BJ (cell line): ENCODE results near the gene HDDC3. TPM values are rescaled to one million over a fixed set of nuclear protein-coding genes. Genes with fewer than 3 reads are reported as not detected.

Experiments
- CTCF ChIA-PET: fragments of 350-600 bp; formaldehyde crosslinking; extraction: SDS; loops from one replicate; lab custom pipeline; 2021; ENCODE audit warnings: antibody characterized with exemption, inconsistent platforms; lab: Yijun Ruan, JAX
- POLR2A ChIA-PET: fragments of 300-600 bp; sonication (Branson Sonifier 250); formaldehyde crosslinking; extraction: SDS; loops from one replicate; lab custom pipeline; 2021; ENCODE audit warnings: antibody characterized with exemption; lab: Charles Lee
- DNase-seq: peaks from one replicate; pipeline ENCODE4 v3.0.0-alpha.2; 2011; ENCODE audit warnings: low read depth
- H3K27me3 ChIP-seq: 2 replicates; pipeline ENCODE4 v1.6.0; 2011; ENCODE audit warnings: low read length; ENCODE audit not compliant: control insufficient read depth, insufficient read depth
- H3K36me3 ChIP-seq: 2 replicates; pipeline ENCODE4 v1.5.1; 2011; ENCODE audit warnings: low read length; ENCODE audit not compliant: control insufficient read depth, insufficient read depth
- H3K4me3 ChIP-seq: 2 replicates; pipeline ENCODE4 v1.5.1; 2011; ENCODE audit warnings: low read depth, mild to moderate bottlenecking, control low read depth, low read length
- CTCF ChIP-seq: IDR thresholded peaks from 2 replicates; pipeline ENCODE4 v1.5.1; 2011; ENCODE audit warnings: low read depth, mild to moderate bottlenecking, control low read depth, inconsistent platforms, low read length, moderate library complexity; ENCODE audit not compliant: insufficient read depth
- polyA plus RNA-seq: library from polyadenylated mRNA; depleted of rRNA; stranded (reverse); fragments of >200 nt; gene quantifications from 2 replicates; pipeline ENCODE4 v1.2.3, GENCODE V29; 2011

Gene HDDC3
- polyA plus RNA-seq, 1 experiment: 12.3 TPM

- Histone ChIP-seq H3K27me3 (no peaks in the 10 kb centered on the region), H3K36me3 (peaks cover 2% of the 10 kb centered on the region), H3K4me3 (no peak overlapping the region)
- DNase-seq: no peak
- POLR2A ChIA-PET: no interaction called here
- no peak for TF ChIP-seq CTCF
- CTCF ChIA-PET: interaction anchor here (1.0 kb wide), 1 partner anchor 15 kb away, joined by 9 read pairs; no protein-coding TSS in a partner anchor
These were observed 39.8 kb upstream of the HDDC3 start for GRCh38 chr15:90972133-90972532.

- no peak for DNase-seq
- no peak overlapping the region for H3K4me3 ChIP-seq
- H3K36me3 ChIP-seq: peaks cover 5% of the 10 kb centered on the region
- TF ChIP-seq CTCF: no peak
- CTCF ChIA-PET: interaction anchor here (0.6 to 1.8 kb wide), 3 partner anchors 10 to 541 kb away, joined by 4 to 6 read pairs (median 4); no protein-coding TSS in a partner anchor
- POLR2A ChIA-PET: no interaction called here
- H3K27me3 ChIP-seq: no peaks in the 10 kb centered on the region
These were observed 37.9 kb upstream of the HDDC3 start for GRCh38 chr15:90970274-90970673.

GRCh38 chr15:90968434-90968833, 36.1 kb upstream of the HDDC3 start:
- no peaks in the 10 kb centered on the region for H3K27me3 ChIP-seq
- ChIA-PET POLR2A (no interaction called here), CTCF (interaction anchor here (1.8 to 3.6 kb wide), 2 partner anchors 12 to 33 kb away, joined by 7 to 27 read pairs; partner anchors contain the start of gene UNC45A)
- peaks cover 4% of the 10 kb centered on the region for H3K36me3 ChIP-seq
- H3K4me3 ChIP-seq: no peak overlapping the region
- TF ChIP-seq CTCF: no peak
- no peak for DNase-seq

- no peak for TF ChIP-seq CTCF
- Histone ChIP-seq H3K27me3 (no peaks in the 10 kb centered on the region), H3K36me3 (peaks cover 4% of the 10 kb centered on the region), H3K4me3 (no peak overlapping the region)
- ChIA-PET CTCF (interaction anchor here (1.5 to 3.6 kb wide), 2 partner anchors 10 to 89 kb away, joined by 3 to 27 read pairs; no protein-coding TSS in a partner anchor), POLR2A (no interaction called here)
- DNase-seq: no peak
These were observed 34.9 kb upstream of the HDDC3 start for GRCh38 chr15:90967206-90967605.

GRCh38 chr15:90966262-90966661, 33.9 kb upstream of the HDDC3 start:
- POLR2A ChIA-PET: no interaction called here

More at GRCh38 chr15:90966262-90966661, 33.9 kb upstream of the HDDC3 start:
- H3K36me3 ChIP-seq: peaks cover 12% of the 10 kb centered on the region
- TF ChIP-seq CTCF: no peak
- DNase-seq: no peak
- H3K4me3 ChIP-seq: no peak overlapping the region
- CTCF ChIA-PET: interaction anchor here (0.8 to 3.6 kb wide), 6 partner anchors 9 to 90 kb away, joined by 3 to 27 read pairs (median 4); partner anchors contain the start of gene UNC45A
- H3K27me3 ChIP-seq: no peaks in the 10 kb centered on the region
